K562 (cell line): ENCODE data around the gene MACROD2.

Experiments
- BHLHE40 ChIP-seq: IDR thresholded peaks from 2 replicates; pipeline ENCODE4 v1.6.1; 2011; ENCODE audit warnings: low read length, improper control_type of control experiment
- CBX2 ChIP-seq: fragments of 200-600 bp; sonication (generic); IDR thresholded peaks from one replicate; pipeline ENCODE4 v1.6.1; 2012; ENCODE audit warnings: mild to moderate bottlenecking, low read length, inconsistent platforms; ENCODE audit not compliant: insufficient read depth, poor library complexity, severe bottlenecking
- CHD2 ChIP-seq: IDR thresholded peaks from 2 replicates; pipeline ENCODE4 v1.6.1; 2011; ENCODE audit warnings: low read depth, low read length
- ELF1 ChIP-seq: fragments of 200-800 bp; sonication (Bioruptor generic); IDR thresholded peaks from 2 replicates; pipeline ENCODE4 v1.6.1; 2016; ENCODE audit warnings: missing genetic modification characterization, missing compliant biosample characterization
- FOXJ3 ChIP-seq: sonication (generic); formaldehyde crosslinking; IDR thresholded peaks from 2 replicates; pipeline ENCODE4 v1.4.0; 2020; ENCODE audit warnings: mild to moderate bottlenecking, missing genetic modification reagents
- FOXK2 ChIP-seq, 2 experiments: fragments of 450-650 bp; IDR thresholded peaks in 1 of 2; conservative IDR thresholded peaks in 1 of 2; 2 replicates each; pipeline ENCODE4 v1.6.1; 2016; ENCODE audit warnings: low read depth in 2 of 2, mild to moderate bottlenecking in 1 of 2
- NBN ChIP-seq: fragments of 450-650 bp; IDR thresholded peaks from 2 replicates; pipeline ENCODE4 v1.6.1; 2016; ENCODE audit warnings: low read depth, mild to moderate bottlenecking
- RBFOX2 ChIP-seq: fragments of 200-400 bp; formaldehyde crosslinking; IDR thresholded peaks from 2 replicates; pipeline ENCODE4 v1.6.1; 2017; ENCODE audit warnings: low read depth, mild to moderate bottlenecking, low read length, moderate library complexity
- TEAD4 ChIP-seq, 2 experiments: sonication (generic) in 1 of 2; formaldehyde crosslinking in 1 of 2; IDR thresholded peaks; 2 replicates each; pipeline versions ENCODE4 v1.6.1 to v1.8.0; 2012 to 2022; ENCODE audit warnings: borderline replicate concordance in 1 of 2, inconsistent platforms in 1 of 2, low read length in 1 of 2, mild to moderate bottlenecking in 1 of 2, missing genetic modification reagents in 1 of 2
- TF ChIP-seq, protein P1 (sequence below): conservative IDR thresholded peaks from 2 replicates; pipeline ENCODE4 v1.6.1; 2011; ENCODE audit warnings: low read depth, mild to moderate bottlenecking, low read length; ENCODE audit not compliant: control insufficient read depth

DNA sequence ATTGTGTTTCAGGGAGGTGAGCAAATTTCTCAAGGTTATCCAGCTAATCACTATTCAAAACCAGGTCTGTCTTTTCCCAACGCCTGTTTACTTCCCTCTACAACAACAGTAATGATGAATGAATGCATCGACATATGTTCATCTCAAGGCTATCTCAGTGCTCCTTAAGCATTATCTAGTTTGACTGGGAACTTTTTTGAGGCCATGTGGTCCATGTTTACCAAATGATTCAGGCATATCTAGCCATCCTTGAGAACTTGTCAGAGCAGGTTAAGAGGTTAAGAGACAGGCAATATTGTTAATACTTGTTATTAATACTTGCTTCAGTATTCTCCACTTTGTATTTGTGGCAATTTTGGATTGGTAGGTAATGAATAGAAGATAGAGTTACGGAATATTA is 1380.5 kb downstream of the MACROD2 start:
- TF ChIP-seq TEAD4 (IDR thresholded peaks at IDR 0.05; ENCODE audit: low read length) (no peak), TEAD4 (CRISPR knock-in tag; IDR thresholded peaks at IDR 0.05; ENCODE audit: borderline replicate concordance) (no peak), CHD2 (no peak), ELF1 (tag) (no peak), BHLHE40 (no peak), NBN (no peak), RBFOX2 (no peak), CBX2 (no peak), FOXK2 (conservative IDR thresholded peaks at IDR 0.05 in 1 of 2, IDR thresholded peaks at IDR 0.05 in 1 of 2; ENCODE audit: low read depth in 2 of 2) (no peak), FOXJ3 (no peak)
- TF ChIP-seq, protein P1, sequence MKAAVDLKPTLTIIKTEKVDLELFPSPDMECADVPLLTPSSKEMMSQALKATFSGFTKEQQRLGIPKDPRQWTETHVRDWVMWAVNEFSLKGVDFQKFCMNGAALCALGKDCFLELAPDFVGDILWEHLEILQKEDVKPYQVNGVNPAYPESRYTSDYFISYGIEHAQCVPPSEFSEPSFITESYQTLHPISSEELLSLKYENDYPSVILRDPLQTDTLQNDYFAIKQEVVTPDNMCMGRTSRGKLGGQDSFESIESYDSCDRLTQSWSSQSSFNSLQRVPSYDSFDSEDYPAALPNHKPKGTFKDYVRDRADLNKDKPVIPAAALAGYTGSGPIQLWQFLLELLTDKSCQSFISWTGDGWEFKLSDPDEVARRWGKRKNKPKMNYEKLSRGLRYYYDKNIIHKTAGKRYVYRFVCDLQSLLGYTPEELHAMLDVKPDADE = no peak
